OCI-LY3 (cell line): ENCODE results near the gene SCN4B.

Source experiments
- H2AFZ ChIP-seq: fragments of 200-600, 300-600 bp; shearing (Covaris generic); 2 replicates; pipeline ENCODE4 v1.6.0; 2014; ENCODE audit warnings: antibody characterized with exemption, low read depth, low read length
- H3K27ac ChIP-seq: fragments of 200-600, 300-600 bp; sonication (generic); 2 replicates; pipeline ENCODE4 v1.5.1; 2014; ENCODE audit warnings: mild to moderate bottlenecking, low read length, moderate library complexity, mixed read lengths
- H3K27me3 ChIP-seq: fragments of 200-600, 300-600 bp; sonication (generic); 2 replicates; pipeline ENCODE4 v1.6.1; 2014; ENCODE audit warnings: low read depth, low read length, mixed read lengths
- H3K36me3 ChIP-seq: fragments of 200-600, 300-600 bp; sonication (generic); replicated peaks from 2 replicates; pipeline ENCODE3; 2014; ENCODE audit warnings: low read depth, low read length, mixed read lengths
- H3K4me1 ChIP-seq: fragments of 300-600, 200-600 bp; sonication (generic); 2 replicates; pipeline ENCODE4 v1.6.1; 2014; ENCODE audit warnings: low read length, mixed read lengths
- H3K4me2 ChIP-seq: fragments of 200-600, 300-600 bp; sonication (generic); 2 replicates; pipeline ENCODE4 v1.6.1; 2014; ENCODE audit warnings: low read length, mixed read lengths
- H3K4me3 ChIP-seq: fragments of 300-600, 200-600 bp; sonication (generic); 2 replicates; pipeline ENCODE4 v1.5.1; 2014; ENCODE audit warnings: antibody characterized with exemption, mild to moderate bottlenecking, low read length, moderate library complexity
- H3K79me2 ChIP-seq: fragments of 300-600, 200-600 bp; shearing (Covaris generic); 2 replicates; pipeline ENCODE4 v1.6.1; 2014; ENCODE audit warnings: mild to moderate bottlenecking, low read length, mixed read lengths
- H3K9ac ChIP-seq: fragments of 300-600, 200-600 bp; shearing (Covaris generic); 2 replicates; pipeline ENCODE4 v1.6.0; 2014; ENCODE audit warnings: mild to moderate bottlenecking, low read length, moderate library complexity
- H3K9me3 ChIP-seq: fragments of 200-600, 300-600 bp; shearing (Covaris generic); 2 replicates; pipeline ENCODE4 v1.6.1; 2014; ENCODE audit warnings: low read length, mixed read lengths; ENCODE audit not compliant: insufficient read depth
- H4K20me1 ChIP-seq: fragments of 200-600, 300-600 bp; sonication (generic); 2 replicates; pipeline ENCODE4 v1.6.1; 2016; ENCODE audit warnings: low read length, mixed read lengths; ENCODE audit not compliant: insufficient read depth
- CTCF ChIP-seq: fragments of 200-600, 300-600 bp; sonication (generic); IDR thresholded peaks from 2 replicates; pipeline ENCODE4 v1.5.1; 2014; ENCODE audit warnings: antibody characterized with exemption, low read length, low read depth
- EZH2phosphoT487 ChIP-seq: fragments of 200-600 bp; shearing (Covaris generic); IDR thresholded peaks from 2 replicates; pipeline ENCODE4 v1.6.1; 2018; ENCODE audit warnings: antibody characterized with exemption, mixed run types, low read depth

Gene SCN4B

GRCh38 chr11:118095967-118096367, 56.7 kb downstream of the SCN4B start:
- Histone ChIP-seq H2AFZ (no peak overlapping the region), H3K27ac (no peak overlapping the region), H3K27me3 (peaks cover 9% of the 10 kb centered on the region), H4K20me1 (no peaks in the 10 kb centered on the region), H3K4me3 (no peak overlapping the region), H3K9me3 (no peaks in the 10 kb centered on the region), H3K4me1 (no peaks in the 10 kb centered on the region), H3K4me2 (no peak overlapping the region), H3K36me3 (no peaks in the 10 kb centered on the region), H3K9ac (no peak overlapping the region), H3K79me2 (no peaks in the 10 kb centered on the region)
- TF ChIP-seq CTCF, result no peak
- TF ChIP-seq EZH2phosphoT487, result no peak

DNA sequence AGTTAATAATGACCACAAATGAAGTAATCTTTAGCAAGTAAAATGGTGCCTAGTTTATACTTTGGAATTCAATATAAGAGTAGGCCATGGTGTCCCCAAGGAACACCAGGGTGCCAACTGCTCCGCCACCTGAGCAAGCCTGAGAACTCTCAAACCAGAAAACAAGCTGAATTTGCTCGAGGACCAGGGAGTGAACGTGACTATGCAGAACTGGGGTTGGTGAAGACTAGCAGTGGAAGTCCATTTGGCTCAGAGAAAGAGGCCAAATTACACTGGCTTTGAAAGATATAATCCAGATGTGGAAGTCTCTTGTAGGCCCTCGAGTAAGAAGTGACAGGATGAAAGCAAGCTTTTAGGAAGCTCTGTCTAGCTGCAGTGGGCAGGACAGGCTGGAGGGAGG, 57.1 kb downstream of the SCN4B start:
- Histone ChIP-seq H3K4me1 (no peaks in the 10 kb centered on the region), H3K9me3 (no peaks in the 10 kb centered on the region), H4K20me1 (no peaks in the 10 kb centered on the region)

DNA sequence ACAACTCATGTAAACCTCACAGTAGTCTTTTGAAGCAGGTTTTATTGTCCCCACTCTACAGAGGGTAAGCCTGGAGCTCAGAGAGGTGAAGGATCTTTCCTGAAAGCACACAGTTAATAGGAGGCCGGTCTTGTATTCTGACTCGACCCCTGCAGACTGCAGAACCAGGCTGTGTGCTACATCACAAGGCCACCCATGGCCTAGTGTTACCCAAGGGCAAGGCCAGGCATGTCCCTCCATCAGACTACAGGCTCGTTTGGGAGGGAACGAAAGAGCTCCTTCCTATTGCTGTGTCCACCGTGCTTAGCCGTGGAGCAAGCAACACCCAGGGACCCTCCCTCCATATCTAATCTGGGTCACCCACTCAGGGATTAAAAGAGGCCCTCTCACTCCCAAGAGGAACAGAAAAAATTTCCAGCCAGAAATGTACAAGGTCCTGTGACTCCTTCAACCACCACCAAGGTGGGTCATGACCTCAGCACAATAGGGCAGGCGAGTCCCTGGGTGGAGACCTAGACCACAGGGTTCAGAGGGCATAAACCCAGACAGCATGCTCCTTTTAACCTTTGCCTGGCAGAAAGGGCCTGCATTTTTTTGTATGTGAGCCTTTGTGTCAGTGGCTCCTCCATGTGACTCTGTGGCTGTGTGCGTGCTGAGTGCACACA, 59.6 kb downstream of the SCN4B start:
- TF ChIP-seq CTCF (no peak), EZH2phosphoT487 (no peak)
- peaks cover under 1% of the 10 kb centered on the region for H3K36me3 ChIP-seq
- no peaks in the 10 kb centered on the region for H3K79me2 ChIP-seq
- no peaks in the 10 kb centered on the region for H3K9me3 ChIP-seq
- H4K20me1 ChIP-seq, result no peaks in the 10 kb centered on the region
- no peaks in the 10 kb centered on the region for H3K4me1 ChIP-seq
- H3K27ac ChIP-seq, result no peak overlapping the region
- H3K4me3 ChIP-seq, result no peak overlapping the region
- H3K27me3 ChIP-seq, result no peaks in the 10 kb centered on the region
- no peak overlapping the region for H3K9ac ChIP-seq
- H3K4me2 ChIP-seq, result no peak overlapping the region
- no peak overlapping the region for H2AFZ ChIP-seq

More for the DNA sequence above, 57.1 kb downstream of the SCN4B start:
- TF ChIP-seq EZH2phosphoT487, result no peak
- Histone ChIP-seq H2AFZ (no peak overlapping the region), H3K27me3 (peaks cover 8% of the 10 kb centered on the region), H3K79me2 (no peaks in the 10 kb centered on the region), H3K9ac (no peak overlapping the region), H3K27ac (no peak overlapping the region), H3K4me3 (no peak overlapping the region), H3K4me2 (no peak overlapping the region), H3K36me3 (no peaks in the 10 kb centered on the region)

- no peak overlapping the region for H3K27ac ChIP-seq
- no peaks in the 10 kb centered on the region for H3K27me3 ChIP-seq
- H3K36me3 ChIP-seq, result peaks cover 4% of the 10 kb centered on the region
- H3K9me3 ChIP-seq, result peaks cover 9% of the 10 kb centered on the region; the same call in 1 of the 2 replicates
- no peaks in the 10 kb centered on the region for H4K20me1 ChIP-seq
- no peak for TF ChIP-seq CTCF
- TF ChIP-seq EZH2phosphoT487, result no peak
- no peaks in the 10 kb centered on the region for H3K79me2 ChIP-seq
- no peak overlapping the region for H3K4me3 ChIP-seq
- H3K4me1 ChIP-seq, result no peaks in the 10 kb centered on the region
- H2AFZ ChIP-seq, result no peak overlapping the region
- no peak overlapping the region for H3K4me2 ChIP-seq
- H3K9ac ChIP-seq, result no peak overlapping the region
Observed at GRCh38 chr11:118091690-118092089, 60.9 kb downstream of the SCN4B start.
